HUES48 (cell line): Measurements from ENCODE around the gene AANAT.

Experiments used
- H3K27ac ChIP-seq: one replicate; pipeline ENCODE4 v1.7.0; 2013; ENCODE audit warnings: low read depth, low read length, inconsistent platforms
- H3K27me3 ChIP-seq: 2 replicates; pipeline ENCODE4 v1.6.1; 2013; ENCODE audit warnings: mild to moderate bottlenecking, low read length; ENCODE audit not compliant: control insufficient read depth, insufficient read depth
- H3K36me3 ChIP-seq: 2 replicates; pipeline ENCODE4 v1.6.1; 2013; ENCODE audit warnings: low read length; ENCODE audit not compliant: control insufficient read depth, insufficient read depth
- H3K4me1 ChIP-seq: 2 replicates; pipeline ENCODE4 v1.6.1; 2013; ENCODE audit warnings: mild to moderate bottlenecking, low read length; ENCODE audit not compliant: control insufficient read depth, insufficient read depth
- H3K4me3 ChIP-seq: 2 replicates; pipeline ENCODE4 v1.5.1; 2013; ENCODE audit warnings: mild to moderate bottlenecking, low read depth, low read length
- H3K9ac ChIP-seq: 2 replicates; pipeline ENCODE4 v1.6.1; 2013; ENCODE audit warnings: mild to moderate bottlenecking, low read depth, low read length, moderate library complexity
- H3K9me3 ChIP-seq: 2 replicates; pipeline ENCODE4 v1.6.1; 2013; ENCODE audit warnings: low read length; ENCODE audit not compliant: control insufficient read depth, insufficient read depth

AANAT gene

GRCh38 chr17:76432004-76432403, 35.4 kb upstream of the AANAT start:
- Histone ChIP-seq H3K4me1 (peaks cover 25% of the 10 kb centered on the region), H3K9ac (no peak overlapping the region), H3K4me3 (no peak overlapping the region), H3K27ac (no peak overlapping the region), H3K36me3 (peaks cover 7% of the 10 kb centered on the region), H3K27me3 (no peaks in the 10 kb centered on the region), H3K9me3 (no peaks in the 10 kb centered on the region)

- peaks cover 26% of the 10 kb centered on the region for H3K4me1 ChIP-seq
- H3K27ac ChIP-seq, result no peak overlapping the region
- no peak overlapping the region for H3K9ac ChIP-seq
- H3K27me3 ChIP-seq, result no peaks in the 10 kb centered on the region
- H3K9me3 ChIP-seq, result no peaks in the 10 kb centered on the region
- H3K4me3 ChIP-seq, result no peak overlapping the region
- peaks cover 7% of the 10 kb centered on the region for H3K36me3 ChIP-seq
These were observed 34.6 kb upstream of the AANAT start for GRCh38 chr17:76432712-76433336.

GRCh38 chr17:76433693-76434092, 33.7 kb upstream of the AANAT start:
- Histone ChIP-seq H3K9ac (no peak overlapping the region), H3K27ac (no peak overlapping the region), H3K4me1 (peaks cover 34% of the 10 kb centered on the region), H3K4me3 (no peak overlapping the region), H3K9me3 (no peaks in the 10 kb centered on the region), H3K36me3 (peaks cover 7% of the 10 kb centered on the region), H3K27me3 (no peaks in the 10 kb centered on the region)

GRCh38 chr17:76434870-76435269, 32.5 kb upstream of the AANAT start:
- Histone ChIP-seq H3K4me1 (peaks cover 38% of the 10 kb centered on the region), H3K27ac (no peak overlapping the region), H3K4me3 (no peak overlapping the region), H3K9me3 (no peaks in the 10 kb centered on the region), H3K36me3 (peaks cover 6% of the 10 kb centered on the region), H3K9ac (no peak overlapping the region), H3K27me3 (no peaks in the 10 kb centered on the region)

- H3K27ac ChIP-seq, result no peak overlapping the region
- H3K36me3 ChIP-seq, result peaks cover 5% of the 10 kb centered on the region
- H3K27me3 ChIP-seq, result no peaks in the 10 kb centered on the region
- no peak overlapping the region for H3K9ac ChIP-seq
- H3K4me1 ChIP-seq, result peaks cover 35% of the 10 kb centered on the region
- H3K4me3 ChIP-seq, result no peak overlapping the region
- H3K9me3 ChIP-seq, result no peaks in the 10 kb centered on the region
These were observed 31.7 kb upstream of the AANAT start for GRCh38 chr17:76435751-76436150.

- no peaks in the 10 kb centered on the region for H3K27me3 ChIP-seq
- no peak overlapping the region for H3K9ac ChIP-seq
- H3K4me1 ChIP-seq, result peaks cover 38% of the 10 kb centered on the region
- peaks cover 5% of the 10 kb centered on the region for H3K36me3 ChIP-seq
- no peaks in the 10 kb centered on the region for H3K9me3 ChIP-seq
- H3K27ac ChIP-seq, result no peak overlapping the region
- H3K4me3 ChIP-seq, result no peak overlapping the region
These were observed 29.7 kb upstream of the AANAT start for GRCh38 chr17:76437467-76438402.

- no peaks in the 10 kb centered on the region for H3K9me3 ChIP-seq
- H3K27ac ChIP-seq, result no peak overlapping the region
- peaks cover 40% of the 10 kb centered on the region for H3K4me1 ChIP-seq
- H3K9ac ChIP-seq, result no peak overlapping the region
- no peak overlapping the region for H3K4me3 ChIP-seq
- H3K27me3 ChIP-seq, result no peaks in the 10 kb centered on the region
- H3K36me3 ChIP-seq, result peaks cover 5% of the 10 kb centered on the region
These were observed 28.5 kb upstream of the AANAT start for GRCh38 chr17:76438906-76439305.

GRCh38 chr17:76439314-76439928, 28.0 kb upstream of the AANAT start:
- Histone ChIP-seq H3K9ac (no peak overlapping the region), H3K4me3 (no peak overlapping the region), H3K36me3 (peaks cover 1% of the 10 kb centered on the region), H3K9me3 (no peaks in the 10 kb centered on the region), H3K4me1 (peaks cover 45% of the 10 kb centered on the region), H3K27ac (no peak overlapping the region), H3K27me3 (no peaks in the 10 kb centered on the region)

- Histone ChIP-seq H3K27me3 (no peaks in the 10 kb centered on the region), H3K9me3 (no peaks in the 10 kb centered on the region), H3K4me3 (no peak overlapping the region; the same call in 1 of the 2 replicates), H3K4me1 (peaks cover 59% of the 10 kb centered on the region), H3K9ac (no peak overlapping the region), H3K27ac (peak overlapping the region; percentile 70), H3K36me3 (no peaks in the 10 kb centered on the region)
These were observed 26.5 kb upstream of the AANAT start for GRCh38 chr17:76440751-76441362.

- H3K27me3 ChIP-seq, result no peaks in the 10 kb centered on the region
- H3K27ac ChIP-seq, result peak overlapping the region; percentile 70
- no peak overlapping the region for H3K4me3 ChIP-seq
- H3K9me3 ChIP-seq, result no peaks in the 10 kb centered on the region
- H3K4me1 ChIP-seq, result peaks cover 69% of the 10 kb centered on the region
- no peak overlapping the region for H3K9ac ChIP-seq
- H3K36me3 ChIP-seq, result no peaks in the 10 kb centered on the region
These were observed 25.6 kb upstream of the AANAT start for GRCh38 chr17:76441686-76442340.
